ENCODE data around the gene RBMX2. TPM values are rescaled to one million over a fixed set of nuclear protein-coding genes. Genes with fewer than 3 reads are reported as not detected.

The RBMX2 gene
- polyA plus RNA-seq, 3 donors = 11.9 to 15.0 (median 13.1) TPM

DNA sequence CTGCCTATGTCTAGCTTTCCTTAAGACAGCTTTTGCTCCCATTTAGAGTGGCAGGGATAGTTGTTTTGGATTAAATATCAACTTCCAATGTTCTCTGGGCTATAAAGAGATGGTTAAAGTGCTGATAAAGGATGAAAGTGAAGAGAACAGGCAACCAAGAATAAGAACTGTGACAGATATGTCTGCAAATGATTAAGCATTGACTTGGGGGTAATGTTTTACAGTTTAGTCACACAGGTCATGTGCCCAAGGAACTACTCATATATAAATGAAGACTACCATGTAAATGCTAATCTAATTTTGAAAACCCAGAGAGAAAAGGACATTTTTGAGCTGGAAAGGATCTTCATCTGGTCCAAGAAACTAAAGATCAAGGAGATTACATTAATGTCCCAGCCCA, 42.1 kb downstream of the RBMX2 start:
- no peaks in the 10 kb centered on the region for H3K27me3 ChIP-seq (ENCODE audit: control insufficient read depth in 2 of 2, insufficient read depth in 2 of 2, low read length in 2 of 2)
- no peak overlapping the region for H2AFZ ChIP-seq (ENCODE audit: insufficient read depth, low read depth, low read length, poor library complexity, severe bottlenecking)
- no peaks in the 10 kb centered on the region for H3K9me3 ChIP-seq (replicated peaks in 1 of 2; ENCODE audit: control insufficient read depth in 1 of 2, insufficient read depth in 1 of 2, low read length in 2 of 2)
- Mint-ChIP-seq H3K27ac (no peak overlapping the region), H3K4me1 (no peaks in the 10 kb centered on the region), H3K9me3 (peaks cover 0 to 7% (median 3%) of the 10 kb centered on the region in 7 donors), H3K27me3 (ENCODE audit: low read depth in 3 of 3) (peaks cover 0 to 4% (median 1%) of the 10 kb centered on the region in 3 donors), H3K36me3 (no peaks in the 10 kb centered on the region), H3K4me3 (no peak overlapping the region)
- H3K27ac ChIP-seq (ENCODE audit: low read depth in 1 of 2, low read length in 2 of 2) = no peak overlapping the region
- H3K4me1 ChIP-seq (ENCODE audit: control insufficient read depth in 1 of 2, insufficient read depth in 2 of 2, low read length in 2 of 2) = no peaks in the 10 kb centered on the region
- TF ChIP-seq, protein P1, sequence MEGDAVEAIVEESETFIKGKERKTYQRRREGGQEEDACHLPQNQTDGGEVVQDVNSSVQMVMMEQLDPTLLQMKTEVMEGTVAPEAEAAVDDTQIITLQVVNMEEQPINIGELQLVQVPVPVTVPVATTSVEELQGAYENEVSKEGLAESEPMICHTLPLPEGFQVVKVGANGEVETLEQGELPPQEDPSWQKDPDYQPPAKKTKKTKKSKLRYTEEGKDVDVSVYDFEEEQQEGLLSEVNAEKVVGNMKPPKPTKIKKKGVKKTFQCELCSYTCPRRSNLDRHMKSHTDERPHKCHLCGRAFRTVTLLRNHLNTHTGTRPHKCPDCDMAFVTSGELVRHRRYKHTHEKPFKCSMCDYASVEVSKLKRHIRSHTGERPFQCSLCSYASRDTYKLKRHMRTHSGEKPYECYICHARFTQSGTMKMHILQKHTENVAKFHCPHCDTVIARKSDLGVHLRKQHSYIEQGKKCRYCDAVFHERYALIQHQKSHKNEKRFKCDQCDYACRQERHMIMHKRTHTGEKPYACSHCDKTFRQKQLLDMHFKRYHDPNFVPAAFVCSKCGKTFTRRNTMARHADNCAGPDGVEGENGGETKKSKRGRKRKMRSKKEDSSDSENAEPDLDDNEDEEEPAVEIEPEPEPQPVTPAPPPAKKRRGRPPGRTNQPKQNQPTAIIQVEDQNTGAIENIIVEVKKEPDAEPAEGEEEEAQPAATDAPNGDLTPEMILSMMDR (IDR thresholded peaks at IDR 0.05) = no peak
- no peak overlapping the region for H3K9ac ChIP-seq (ENCODE audit: insufficient read depth, low read length, poor library complexity, severe bottlenecking)
- intact Hi-C loops (cut with micrococcal nuclease) = no loop called here
- no peak for DNase-seq
- H4K20me1 ChIP-seq (ENCODE audit: insufficient read depth, low read length) = no peaks in the 10 kb centered on the region
- H3K4me3 ChIP-seq (replicated peaks in 1 of 3; ENCODE audit: low read depth in 2 of 3, low read length in 3 of 3) = no peak overlapping the region
- H3K36me3 ChIP-seq (replicated peaks in 1 of 2; ENCODE audit: control insufficient read depth in 1 of 2, insufficient read depth in 2 of 2, low read length in 2 of 2) = no peaks in the 10 kb centered on the region
- H3K79me2 ChIP-seq (ENCODE audit: insufficient read depth, low read length) = no peaks in the 10 kb centered on the region
- no peak overlapping the region for H3K4me2 ChIP-seq (replicated peaks; ENCODE audit: extremely low read depth, low read length, poor library complexity, severe bottlenecking)

DNA sequence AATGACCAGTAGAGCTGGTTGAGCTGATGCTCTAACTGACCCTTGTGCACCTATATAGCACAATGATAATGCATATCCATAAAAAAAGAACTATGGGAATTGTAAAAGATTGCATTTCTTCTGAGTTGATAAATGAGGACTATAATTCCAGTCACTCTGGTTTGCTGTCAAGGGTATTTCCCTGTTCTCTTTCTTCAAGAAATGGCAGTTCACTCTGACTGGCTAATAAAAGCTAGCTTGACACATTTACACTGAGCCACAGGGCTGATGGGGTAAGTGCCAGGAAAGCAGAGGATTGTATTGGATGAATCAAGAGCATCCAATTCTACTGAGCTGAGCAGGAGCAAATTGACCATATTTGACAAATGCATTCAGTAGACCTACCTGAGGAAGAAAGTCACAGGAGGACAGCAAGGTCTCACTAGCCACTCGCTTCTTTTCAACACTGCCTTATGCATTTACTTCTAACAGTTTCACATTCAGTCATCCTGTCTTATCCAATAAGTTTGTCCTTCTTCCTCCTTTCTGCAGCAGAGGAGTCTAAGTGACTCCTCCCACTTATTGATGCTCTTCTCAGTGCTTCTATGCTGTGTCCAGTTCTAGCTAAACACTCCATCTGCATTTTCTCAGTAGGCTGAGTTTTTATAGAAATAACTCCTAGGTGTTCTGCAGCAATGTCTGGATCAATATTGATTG, 43.0 kb downstream of the RBMX2 start:
- DNase-seq = no peak
- Histone ChIP-seq H3K79me2 (ENCODE audit: insufficient read depth, low read length) (no peaks in the 10 kb centered on the region), H4K20me1 (ENCODE audit: insufficient read depth, low read length) (no peaks in the 10 kb centered on the region), H3K36me3 (replicated peaks in 1 of 2; ENCODE audit: control insufficient read depth in 1 of 2, insufficient read depth in 2 of 2, low read length in 2 of 2) (no peaks in the 10 kb centered on the region), H3K4me1 (ENCODE audit: control insufficient read depth in 1 of 2, insufficient read depth in 2 of 2, low read length in 2 of 2) (no peaks in the 10 kb centered on the region), H3K27ac (ENCODE audit: low read depth in 1 of 2, low read length in 2 of 2) (no peak overlapping the region), H3K4me2 (replicated peaks; ENCODE audit: extremely low read depth, low read length, poor library complexity, severe bottlenecking) (no peak overlapping the region), H2AFZ (ENCODE audit: insufficient read depth, low read depth, low read length, poor library complexity, severe bottlenecking) (no peak overlapping the region), H3K9ac (ENCODE audit: insufficient read depth, low read length, poor library complexity, severe bottlenecking) (no peak overlapping the region), H3K4me3 (replicated peaks in 1 of 3; ENCODE audit: low read depth in 2 of 3, low read length in 3 of 3) (no peak overlapping the region), H3K9me3 (replicated peaks in 1 of 2; ENCODE audit: control insufficient read depth in 1 of 2, insufficient read depth in 1 of 2, low read length in 2 of 2) (no peaks in the 10 kb centered on the region), H3K27me3 (ENCODE audit: control insufficient read depth in 2 of 2, insufficient read depth in 2 of 2, low read length in 2 of 2) (no peaks in the 10 kb centered on the region)
- Mint-ChIP-seq H3K4me3 (no peak overlapping the region), H3K4me1 (no peaks in the 10 kb centered on the region), H3K27me3 (ENCODE audit: low read depth in 3 of 3) (peaks cover 0 to 4% (median 1%) of the 10 kb centered on the region in 3 donors), H3K36me3 (no peaks in the 10 kb centered on the region), H3K9me3 (peaks cover 0 to 4% (median 1%) of the 10 kb centered on the region in 7 donors), H3K27ac (no peak overlapping the region)
- WGBS (ENCODE audit: insufficient coverage) = no CpG with 5 or more reads among the region's 1 CpG
- TF ChIP-seq, protein P1 (IDR thresholded peaks at IDR 0.05) = no peak
- intact Hi-C loops (cut with micrococcal nuclease) = no loop called here

Measured in CD14-positive monocyte (primary cell).